ENCODE results near the gene MNT.
A peak's percentile ranks its signal among the peaks of the same experiment; 100 is the strongest.

MNT gene

GRCh38 chr17:2415081-2415480 is 14.2 kb upstream of the MNT start:
- no peaks in the 10 kb centered on the region for H3K27me3 ChIP-seq (replicated peaks)
- TF ChIP-seq CTCF (IDR thresholded peaks at IDR 0.05; ENCODE audit: low read depth, low read length, missing control alignments) = no peak
- no peak for DNase-seq
- in situ Hi-C loops (cut with HindIII; ENCODE audit: low pct_ligation_motif_present, low sequenced_read_pairs) = no loop called here
- H3K4me3 ChIP-seq (ENCODE audit: low read depth, low read length) = no peak overlapping the region
- H3K36me3 ChIP-seq (replicated peaks) = peaks cover 9% of the 10 kb centered on the region
- no peak overlapping the region for H3K27ac ChIP-seq

DNA sequence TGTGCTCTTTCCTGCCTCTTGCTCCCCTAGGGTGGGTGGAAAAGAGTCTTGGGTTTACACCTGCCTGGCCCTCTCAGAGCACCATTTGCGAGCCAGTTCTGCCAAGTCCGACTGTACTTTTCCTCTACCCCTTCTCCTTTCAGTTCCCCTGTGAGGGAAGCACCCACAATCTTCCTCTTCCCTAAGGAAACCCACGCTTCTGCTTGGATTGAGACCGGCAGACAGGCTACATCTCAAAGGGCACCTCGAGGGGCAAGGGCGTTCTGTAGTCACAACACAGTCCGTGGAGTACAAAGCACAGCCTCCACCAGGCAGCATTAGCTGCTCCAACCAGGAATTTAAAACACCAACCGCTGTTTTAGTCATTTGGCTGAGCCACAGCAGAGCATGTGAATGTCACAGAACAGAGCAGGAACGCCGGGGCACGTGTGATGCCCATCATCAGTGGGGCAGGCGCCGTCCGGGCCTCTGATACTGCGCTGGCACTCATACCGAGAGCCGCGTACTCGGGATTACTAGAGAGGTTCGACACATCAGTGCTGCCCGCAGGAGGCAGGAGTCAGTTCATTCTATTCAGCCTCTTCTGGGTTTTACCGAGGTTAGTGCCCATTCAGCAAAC is 13.7 kb upstream of the MNT start:
- Histone ChIP-seq H3K4me3 (ENCODE audit: low read depth, low read length) (no peak overlapping the region), H3K36me3 (replicated peaks) (peaks cover 5% of the 10 kb centered on the region), H3K27me3 (replicated peaks) (no peaks in the 10 kb centered on the region), H3K27ac (no peak overlapping the region)
- no peak for TF ChIP-seq CTCF (IDR thresholded peaks at IDR 0.05; ENCODE audit: low read depth, low read length, missing control alignments)
- in situ Hi-C loops (cut with HindIII; ENCODE audit: low pct_ligation_motif_present, low sequenced_read_pairs) = no loop called here
- DNase-seq = no peak

GRCh38 chr17:2412561-2413021 is 11.7 kb upstream of the MNT start:
- no peak overlapping the region for H3K4me3 ChIP-seq (ENCODE audit: low read depth, low read length)
- no peak overlapping the region for H3K27ac ChIP-seq
- no peak for DNase-seq
- peaks cover 3% of the 10 kb centered on the region for H3K36me3 ChIP-seq (replicated peaks)
- in situ Hi-C loops (cut with HindIII; ENCODE audit: low pct_ligation_motif_present, low sequenced_read_pairs) = no loop called here
- TF ChIP-seq CTCF (IDR thresholded peaks at IDR 0.05; ENCODE audit: low read depth, low read length, missing control alignments) = peak; percentile 37
- H3K27me3 ChIP-seq (replicated peaks) = no peaks in the 10 kb centered on the region

DNA sequence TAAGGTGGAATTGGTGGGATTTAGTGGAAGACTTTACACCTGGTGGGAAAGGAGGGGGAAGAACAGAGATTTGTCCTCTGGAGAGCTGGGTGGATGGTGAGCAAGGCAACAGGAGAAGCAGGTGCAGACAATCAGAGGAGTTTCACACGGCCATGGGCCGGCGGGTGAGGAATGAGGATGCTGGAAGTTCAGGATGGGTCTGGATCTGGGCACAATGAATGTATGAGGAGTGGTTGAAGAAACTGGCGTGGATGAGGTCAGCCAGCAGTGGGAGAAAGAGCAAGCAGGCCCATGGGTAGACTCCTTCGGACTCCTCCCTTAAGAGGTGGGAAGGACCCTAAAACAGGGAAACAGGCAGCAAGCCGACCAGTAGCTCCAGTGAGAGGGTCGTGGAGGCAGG is 10.1 kb upstream of the MNT start:
- Histone ChIP-seq H3K4me3 (ENCODE audit: low read depth, low read length) (no peak overlapping the region), H3K36me3 (replicated peaks) (peaks cover 3% of the 10 kb centered on the region), H3K27me3 (replicated peaks) (no peaks in the 10 kb centered on the region), H3K27ac (no peak overlapping the region)
- DNase-seq = no peak
- TF ChIP-seq CTCF (IDR thresholded peaks at IDR 0.05; ENCODE audit: low read depth, low read length, missing control alignments) = no peak
- in situ Hi-C loops (cut with HindIII; ENCODE audit: low pct_ligation_motif_present, low sequenced_read_pairs) = no loop called here

DNA sequence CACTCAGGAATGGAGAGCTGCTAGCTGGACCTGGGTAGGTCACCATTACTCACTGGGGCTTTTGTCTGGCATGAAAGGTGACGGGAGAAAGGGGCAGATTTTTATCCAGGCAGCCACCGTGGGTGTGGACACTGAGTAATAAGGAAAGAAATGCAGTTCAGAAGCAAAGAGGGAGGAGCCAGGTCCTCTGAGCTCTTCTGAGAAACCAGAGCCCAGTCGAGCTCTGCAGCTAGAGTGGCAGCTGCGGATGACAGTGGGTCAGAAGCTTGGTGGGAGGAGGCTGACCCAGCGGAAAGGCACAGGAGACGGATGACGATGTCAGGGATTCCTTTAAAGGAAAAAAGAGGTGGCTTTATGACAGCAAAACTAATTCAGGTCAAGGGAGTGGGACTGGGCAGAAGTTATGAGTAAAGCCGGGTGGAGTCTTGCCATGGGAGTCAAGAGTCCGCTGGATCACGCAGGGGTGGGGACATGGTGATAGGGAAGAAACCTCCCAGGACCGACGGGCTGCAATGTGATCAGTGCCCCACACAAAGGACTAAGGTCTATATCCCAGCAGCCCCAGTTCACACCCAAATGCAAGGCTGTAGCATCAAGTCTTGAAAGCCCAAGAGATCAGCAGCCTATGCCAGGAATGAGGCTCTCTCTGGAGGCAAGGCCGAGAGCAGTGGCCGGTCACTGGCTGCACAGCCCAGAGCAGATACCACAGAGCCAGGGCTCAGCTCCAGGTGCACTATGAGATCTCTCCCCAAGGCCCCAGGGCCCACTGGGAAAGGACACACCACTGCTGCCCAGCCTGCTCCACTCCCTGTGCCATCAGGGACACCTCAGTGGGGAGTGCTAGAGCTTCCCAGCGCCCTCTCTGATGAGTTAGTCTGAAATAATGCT is 6.3 kb upstream of the MNT start:
- in situ Hi-C loops (cut with HindIII; ENCODE audit: low pct_ligation_motif_present, low sequenced_read_pairs) = no loop called here
- Histone ChIP-seq H3K27me3 (replicated peaks) (no peaks in the 10 kb centered on the region), H3K36me3 (replicated peaks) (no peaks in the 10 kb centered on the region), H3K4me3 (ENCODE audit: low read depth, low read length) (no peak overlapping the region), H3K27ac (peak overlapping the region; percentile 91)
- DNase-seq = peak; percentile 95
- no peak for TF ChIP-seq CTCF (IDR thresholded peaks at IDR 0.05; ENCODE audit: low read depth, low read length, missing control alignments)

Measured in brain microvascular endothelial cell (primary cell).